H9 (cell line): ENCODE data around the gene IFI27. TPM values are rescaled to one million over a fixed set of nuclear protein-coding genes. Genes with fewer than 3 reads are reported as not detected.

Experiments
- DNase-seq: peaks from one replicate; pipeline ENCODE4 v3.0.0-alpha.2; 2017
- H2AFZ ChIP-seq: one replicate; pipeline ENCODE4 v1.6.1; 2013; ENCODE audit warnings: mild to moderate bottlenecking, low read length, control low read depth, moderate library complexity
- H2AK5ac ChIP-seq: 2 replicates; pipeline ENCODE4 v1.6.1; 2013; ENCODE audit warnings: low read length, control low read depth, mixed read lengths; ENCODE audit not compliant: insufficient read length
- H2BK120ac ChIP-seq: one replicate; pipeline ENCODE4 v1.6.1; 2013; ENCODE audit warnings: low read depth, mild to moderate bottlenecking, low read length, control low read depth, inconsistent platforms; ENCODE audit not compliant: poor library complexity, severe bottlenecking
- H2BK12ac ChIP-seq: 2 replicates; pipeline ENCODE4 v1.6.1; 2013; ENCODE audit warnings: low read length, control low read depth, mixed read lengths, low read depth; ENCODE audit not compliant: insufficient read length
- H2BK15ac ChIP-seq: 2 replicates; pipeline ENCODE4 v1.6.1; 2013; ENCODE audit warnings: low read depth, low read length, control low read depth
- H2BK20ac ChIP-seq: one replicate; pipeline ENCODE4 v1.6.1; 2013; ENCODE audit warnings: low read depth, mild to moderate bottlenecking, low read length, control low read depth, inconsistent platforms; ENCODE audit not compliant: poor library complexity, severe bottlenecking
- H2BK5ac ChIP-seq: 2 replicates; pipeline ENCODE4 v1.6.1; 2013; ENCODE audit warnings: low read length, control low read depth, mixed read lengths; ENCODE audit not compliant: insufficient read length
- H3K14ac ChIP-seq: 2 replicates; pipeline ENCODE4 v1.6.1; 2013; ENCODE audit warnings: low read length, control low read depth; ENCODE audit not compliant: insufficient read depth
- H3K18ac ChIP-seq: 2 replicates; pipeline ENCODE4 v1.6.1; 2013; ENCODE audit warnings: low read depth, mild to moderate bottlenecking, mixed read lengths, low read length, control low read depth; ENCODE audit not compliant: insufficient read length
- H3K23ac ChIP-seq: 2 replicates; pipeline ENCODE4 v1.6.1; 2013; ENCODE audit warnings: low read length, control low read depth, mixed read lengths, low read depth; ENCODE audit not compliant: insufficient read length
- H3K23me2 ChIP-seq: 2 replicates; pipeline ENCODE4 v1.6.1; 2013; ENCODE audit warnings: low read depth, mild to moderate bottlenecking, mixed read lengths, low read length, control low read depth; ENCODE audit not compliant: insufficient read length, poor library complexity, severe bottlenecking
- H3K27ac ChIP-seq: 2 replicates; pipeline ENCODE4 v1.5.1; 2013; ENCODE audit warnings: low read length, control low read depth, mixed read lengths, low read depth; ENCODE audit not compliant: insufficient read length
- H3K27me3 ChIP-seq: 2 replicates; pipeline ENCODE4 v1.6.1; 2013; ENCODE audit warnings: low read length, control low read depth, inconsistent platforms; ENCODE audit not compliant: insufficient read depth
- H3K4ac ChIP-seq: 2 replicates; pipeline ENCODE4 v1.6.1; 2013; ENCODE audit warnings: low read depth, mild to moderate bottlenecking, control low read depth, inconsistent platforms, low read length, moderate library complexity
- H3K4me1 ChIP-seq: 2 replicates; pipeline ENCODE4 v1.6.1; 2013; ENCODE audit warnings: low read length, control low read depth, inconsistent platforms; ENCODE audit not compliant: insufficient read depth
- H3K4me2 ChIP-seq: 2 replicates; pipeline ENCODE4 v1.6.1; 2013; ENCODE audit warnings: low read length, control low read depth, mixed read lengths; ENCODE audit not compliant: insufficient read length, insufficient read depth
- H3K56ac ChIP-seq: 2 replicates; pipeline ENCODE4 v1.6.1; 2013; ENCODE audit warnings: low read depth, mild to moderate bottlenecking, mixed read lengths, low read length, control low read depth; ENCODE audit not compliant: insufficient read length
- H3K79me1 ChIP-seq: 2 replicates; pipeline ENCODE4 v1.6.1; 2013; ENCODE audit warnings: low read depth, mild to moderate bottlenecking, moderate library complexity, low read length, control low read depth, inconsistent platforms; ENCODE audit not compliant: insufficient read depth, poor library complexity, severe bottlenecking
- H3K79me2 ChIP-seq: 2 replicates; pipeline ENCODE4 v1.6.1; 2013; ENCODE audit warnings: low read length, control low read depth, inconsistent platforms; ENCODE audit not compliant: insufficient read depth
- H3K9ac ChIP-seq: 2 replicates; pipeline ENCODE4 v1.6.1; 2013; ENCODE audit warnings: low read length, control low read depth, mixed read lengths; ENCODE audit not compliant: insufficient read length; ENCODE audit errors: extremely low read depth
- H3K9me3 ChIP-seq: one replicate; pipeline ENCODE4 v1.6.1; 2013; ENCODE audit warnings: low read depth, low read length, inconsistent platforms; ENCODE audit not compliant: control insufficient read depth
- H3T11ph ChIP-seq: one replicate; pipeline ENCODE4 v1.6.1; 2013; ENCODE audit warnings: mild to moderate bottlenecking, low read length, control low read depth, inconsistent platforms
- H4K20me1 ChIP-seq: one replicate; pipeline ENCODE4 v1.6.1; 2013; ENCODE audit not compliant: control insufficient read depth, insufficient read length, insufficient read depth
- H4K5ac ChIP-seq: 2 replicates; pipeline ENCODE4 v1.6.1; 2013; ENCODE audit warnings: low read depth, mild to moderate bottlenecking, mixed read lengths, low read length, control low read depth; ENCODE audit not compliant: insufficient read length
- H4K8ac ChIP-seq: replicated peaks from 2 replicates; pipeline ENCODE4 v1.6.1; 2013; ENCODE audit warnings: low read length, control low read depth, mixed read lengths, low read depth; ENCODE audit not compliant: insufficient read length
- H4K91ac ChIP-seq: 2 replicates; pipeline ENCODE4 v1.6.1; 2013; ENCODE audit warnings: low read depth, mild to moderate bottlenecking, moderate library complexity, mixed read lengths, low read length, control low read depth; ENCODE audit not compliant: insufficient read length
- H3K27ac Mint-ChIP-seq, 3 experiments: 2 replicates in 2 of 3; 3 replicates in 1 of 3; pipeline ENCODE4 v1.8.0; 2020 to 2021; ENCODE audit warnings: mixed read lengths in 3 of 3, mild to moderate bottlenecking in 1 of 3, moderate library complexity in 1 of 3
- H3K27me3 Mint-ChIP-seq: 2 replicates; pipeline ENCODE4 v1.8.0; 2021; ENCODE audit warnings: low read depth, mild to moderate bottlenecking, moderate library complexity, mixed read lengths
- H3K36me3 Mint-ChIP-seq, 3 experiments: 2 replicates in 2 of 3; 3 replicates in 1 of 3; pipeline ENCODE4 v1.8.0; 2020 to 2021; ENCODE audit warnings: low read depth in 3 of 3, mixed read lengths in 3 of 3; ENCODE audit not compliant: insufficient read depth in 1 of 3
- H3K4me1 Mint-ChIP-seq, 2 experiments: 2 replicates each; pipeline ENCODE4 v1.8.0; 2020; ENCODE audit warnings: mixed read lengths in 2 of 2
- H3K4me3 Mint-ChIP-seq, 2 experiments: 2 replicates in 1 of 2; 3 replicates in 1 of 2; pipeline ENCODE4 v1.8.0; 2020 to 2021; ENCODE audit warnings: mild to moderate bottlenecking in 2 of 2, mixed read lengths in 2 of 2, moderate library complexity in 1 of 2
- H3K9me3 Mint-ChIP-seq, 2 experiments: 2 replicates in 1 of 2; 3 replicates in 1 of 2; pipeline ENCODE4 v1.8.0; 2020; ENCODE audit warnings: mild to moderate bottlenecking in 2 of 2, mixed read lengths in 2 of 2, moderate library complexity in 1 of 2
- WGBS: extraction: QIAGEN DNeasy Blood & Tissue Kit; methylation state at CpG from one replicate; pipeline ENCODE4 v1.1.7; 2013; ENCODE audit warnings: missing lambda C conversion rate, low lambda C conversion rate, mixed read lengths; ENCODE audit not compliant: insufficient read length; ENCODE audit errors: extremely low coverage; 5-methylcytosine and 5-hydroxymethylcytosine counted together
- total RNA-seq: library from RNA; stranded (reverse); gene quantifications from 2 replicates; pipeline ENCODE4 v1.2.1, GENCODE V29; 2021
- TF ChIP-seq, protein P1 (sequence below): fragments of 200-600 bp; sonication (generic); conservative IDR thresholded peaks from 3 replicates; pipeline ENCODE4 v1.8.0; 2021; ENCODE audit warnings: antibody characterized with exemption, mild to moderate bottlenecking

IFI27 gene
- total RNA-seq, 1 experiment from 2014 or later = 1.7 TPM

DNA sequence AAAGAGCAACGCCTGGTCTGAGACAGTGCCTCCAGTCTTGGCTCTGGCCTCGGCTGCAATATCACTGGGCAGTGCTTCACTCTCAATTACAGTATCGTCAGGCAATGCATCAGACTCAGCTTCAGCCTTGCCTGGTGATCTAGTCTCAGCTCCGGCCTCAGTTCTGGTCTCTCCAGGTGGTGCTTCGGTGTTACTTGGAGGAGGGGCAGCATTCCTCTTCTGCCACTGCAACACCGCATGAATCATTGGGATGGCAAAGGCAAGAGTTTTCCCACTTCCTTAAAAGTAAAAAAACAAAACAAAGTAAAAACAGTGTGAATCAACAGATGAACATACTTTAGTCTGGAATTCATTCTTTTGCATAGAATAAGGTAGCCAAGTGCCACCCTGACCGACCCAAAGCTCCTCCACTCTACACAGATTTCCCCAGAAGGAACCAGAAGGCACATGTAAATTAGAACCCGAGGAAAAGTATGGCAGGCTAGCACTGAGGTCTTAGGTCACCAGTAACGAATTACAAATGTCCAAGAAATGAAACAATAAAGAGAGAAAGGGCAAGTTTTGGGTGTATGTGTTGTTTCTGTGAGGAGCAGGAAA lies 48.1 kb upstream of the IFI27 start:
- no peaks in the 10 kb centered on the region for H3K9me3 ChIP-seq
- no peak overlapping the region for H2AK5ac ChIP-seq
- no peaks in the 10 kb centered on the region for H4K20me1 ChIP-seq
- H3K4ac ChIP-seq = no peak overlapping the region
- H2BK15ac ChIP-seq = no peak overlapping the region
- no peak overlapping the region for H3K23ac ChIP-seq
- no peaks in the 10 kb centered on the region for H3K27me3 ChIP-seq
- no peak overlapping the region; the same call in 1 of the 2 replicates for H3K14ac ChIP-seq
- H2BK20ac ChIP-seq = no peak overlapping the region
- H3K27ac ChIP-seq = no peak overlapping the region
- Mint-ChIP-seq H3K27ac (peak overlapping the region in 2 of 3 experiments; percentile 23 to 28; a peak in 2 of 7 replicates), H3K4me1 (peaks cover 37 to 42% of the 10 kb centered on the region in 2 experiments), H3K36me3 (peaks cover 29 to 49% (median 49%) of the 10 kb centered on the region in 3 experiments; a peak in 6 of 7 replicates), H3K4me3 (no peak overlapping the region), H3K27me3 (no peaks in the 10 kb centered on the region), H3K9me3 (peaks cover 0 to 3% of the 10 kb centered on the region in 2 experiments; a peak in 3 of 5 replicates)
- H3T11ph ChIP-seq = no peak overlapping the region
- no peak overlapping the region for H3K56ac ChIP-seq
- peaks cover 5% of the 10 kb centered on the region; the same call in 1 of the 2 replicates for H3K4me1 ChIP-seq
- H3K79me2 ChIP-seq = peaks cover 6% of the 10 kb centered on the region; the same call in 1 of the 2 replicates
- no peak overlapping the region for H3K4me2 ChIP-seq
- TF ChIP-seq, protein P1, sequence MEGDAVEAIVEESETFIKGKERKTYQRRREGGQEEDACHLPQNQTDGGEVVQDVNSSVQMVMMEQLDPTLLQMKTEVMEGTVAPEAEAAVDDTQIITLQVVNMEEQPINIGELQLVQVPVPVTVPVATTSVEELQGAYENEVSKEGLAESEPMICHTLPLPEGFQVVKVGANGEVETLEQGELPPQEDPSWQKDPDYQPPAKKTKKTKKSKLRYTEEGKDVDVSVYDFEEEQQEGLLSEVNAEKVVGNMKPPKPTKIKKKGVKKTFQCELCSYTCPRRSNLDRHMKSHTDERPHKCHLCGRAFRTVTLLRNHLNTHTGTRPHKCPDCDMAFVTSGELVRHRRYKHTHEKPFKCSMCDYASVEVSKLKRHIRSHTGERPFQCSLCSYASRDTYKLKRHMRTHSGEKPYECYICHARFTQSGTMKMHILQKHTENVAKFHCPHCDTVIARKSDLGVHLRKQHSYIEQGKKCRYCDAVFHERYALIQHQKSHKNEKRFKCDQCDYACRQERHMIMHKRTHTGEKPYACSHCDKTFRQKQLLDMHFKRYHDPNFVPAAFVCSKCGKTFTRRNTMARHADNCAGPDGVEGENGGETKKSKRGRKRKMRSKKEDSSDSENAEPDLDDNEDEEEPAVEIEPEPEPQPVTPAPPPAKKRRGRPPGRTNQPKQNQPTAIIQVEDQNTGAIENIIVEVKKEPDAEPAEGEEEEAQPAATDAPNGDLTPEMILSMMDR = no peak
- H2BK12ac ChIP-seq = no peak overlapping the region
- no peak overlapping the region for H4K5ac ChIP-seq
- DNase-seq = no peak
- H2BK5ac ChIP-seq = no peak overlapping the region
- no peak overlapping the region for H2AFZ ChIP-seq
- H3K23me2 ChIP-seq = no peaks in the 10 kb centered on the region
- no peak overlapping the region for H3K18ac ChIP-seq
- H3K79me1 ChIP-seq = peaks cover 7% of the 10 kb centered on the region
- no peak overlapping the region for H2BK120ac ChIP-seq
- no peak overlapping the region for H4K8ac ChIP-seq
- no peak overlapping the region for H3K9ac ChIP-seq
- no CpG with 5 or more reads among the region's 9 CpGs for WGBS
- H4K91ac ChIP-seq = no peak overlapping the region
